Lung (tissue), 12 donors: ENCODE data around the gene ASCC3. TPM values are rescaled to one million over a fixed set of nuclear protein-coding genes. Genes with fewer than 3 reads are reported as not detected.
"Not testable (repeated sequence)": the region's sequence is repeated elsewhere in the genome, so short reads cannot be mapped to it uniquely, and the experiment has no call there.

Source experiments
- ATAC-seq: fragments of 200-7000 bp; cut with Tn5 transposase; one replicate; pipeline ENCODE4 v1.9.1; 2020; ENCODE audit warnings: moderate number of reproducible peaks; ENCODE audit not compliant: insufficient read depth, low FRiP score
- DNase-seq, 3 donors: peaks; one replicate each; pipeline ENCODE4 v3.0.0-alpha.2; 2013 to 2017
- H3K27ac ChIP-seq, 2 donors: one replicate each; pipeline ENCODE4 v1.5.1; 2013; ENCODE audit warnings: mild to moderate bottlenecking in 2 of 2, moderate library complexity in 2 of 2, control low read depth in 1 of 2, inconsistent platforms in 1 of 2, low read depth in 1 of 2, low read length in 1 of 2
- H3K27me3 ChIP-seq, 3 donors: one replicate each; pipeline ENCODE4 v1.5.1; 2013; ENCODE audit warnings: low read length in 2 of 3; ENCODE audit not compliant: control insufficient read depth in 3 of 3, insufficient read depth in 3 of 3
- H3K36me3 ChIP-seq, 4 donors: one replicate each; pipeline ENCODE4 v1.5.1; 2013; ENCODE audit warnings: low read length in 4 of 4, mild to moderate bottlenecking in 1 of 4, moderate library complexity in 1 of 4; ENCODE audit not compliant: control insufficient read depth in 4 of 4, insufficient read depth in 4 of 4
- H3K4me1 ChIP-seq, 5 donors: one replicate each; pipeline ENCODE4 v1.5.1; 2013; ENCODE audit warnings: low read length in 5 of 5, mild to moderate bottlenecking in 2 of 5, moderate library complexity in 1 of 5; ENCODE audit not compliant: control insufficient read depth in 5 of 5, insufficient read depth in 5 of 5
- H3K4me3 ChIP-seq: one replicate; pipeline ENCODE4 v1.5.1; 2013; ENCODE audit warnings: mild to moderate bottlenecking, control low read depth, moderate library complexity
- H3K9ac ChIP-seq, 2 donors: one replicate each; pipeline ENCODE4 v1.5.1; 2013; ENCODE audit warnings: low read length in 2 of 2, control low read depth in 1 of 2; ENCODE audit not compliant: insufficient read depth in 1 of 2
- H3K9me3 ChIP-seq, 4 donors: one replicate each; pipeline ENCODE4 v1.5.1; 2013; ENCODE audit warnings: low read length in 3 of 4, mild to moderate bottlenecking in 1 of 4, moderate library complexity in 1 of 4; ENCODE audit not compliant: control insufficient read depth in 4 of 4, insufficient read depth in 3 of 4
- CTCF ChIP-seq: IDR thresholded peaks from 2 replicates; pipeline ENCODE4 v1.5.1; 2012; ENCODE audit warnings: mild to moderate bottlenecking; ENCODE audit errors: control extremely low read depth, extremely low read depth
- WGBS, 2 donors: extraction: QIAGEN DNeasy Blood & Tissue Kit; methylation state at CpG; one replicate each; pipeline ENCODE4 v1.1.7; 2013; 5-methylcytosine and 5-hydroxymethylcytosine counted together
- polyA plus RNA-seq, 2 donors: library from polyadenylated mRNA; stranded (reverse); fragments of 200-250 nt; gene quantifications; one replicate each; pipeline ENCODE4 v1.2.1, GENCODE V29; 2013
- total RNA-seq, 2 donors: library from RNA; depleted of rRNA in 1 of 2; stranded (reverse); fragments of >200 nt in 1 of 2; gene quantifications; one replicate each; pipeline ENCODE4 v1.2.1, GENCODE V29; 2014 to 2021
- donor health status: control.
- donor health status: control.
- donor health status: Bipolar disorder and iron deficiency.
- donor health status: healthy.
- donor health status: DM: yes; HTN: yes; CAD: no.

Gene ASCC3
- total and polyA plus RNA-seq, 4 donors, result 5.3 to 49.2 (median 22.0) TPM

- no peaks in the 10 kb centered on the region for H3K27me3 ChIP-seq
- H3K4me1 ChIP-seq, result peaks cover 0 to 2% (median 0%) of the 10 kb centered on the region in 5 donors
- ATAC-seq (no peak), DNase-seq (no peak)
- peaks cover 0 to 5% (median 0%) of the 10 kb centered on the region in 4 donors for H3K36me3 ChIP-seq
- WGBS, 2 donors, result 65 to 66% methylated on average over 3 of the region's 3 CpGs
- H3K4me3 ChIP-seq, result no peak overlapping the region
- no peaks in the 10 kb centered on the region for H3K9me3 ChIP-seq
- no peak for TF ChIP-seq CTCF
- no peak overlapping the region for H3K9ac ChIP-seq
- H3K27ac ChIP-seq, result no peak overlapping the region
These were observed 129.5 kb downstream of the ASCC3 start for GRCh38 chr6:100751590-100751989.

GRCh38 chr6:100745419-100746041 lies 135.6 kb downstream of the ASCC3 start:
- no peak for TF ChIP-seq CTCF
- Histone ChIP-seq H3K36me3 (peaks cover 0 to 13% (median 3%) of the 10 kb centered on the region in 4 donors), H3K9me3 (no peaks in the 10 kb centered on the region), H3K9ac (no peak overlapping the region), H3K4me1 (no peaks in the 10 kb centered on the region), H3K27ac (no peak overlapping the region), H3K4me3 (no peak overlapping the region), H3K27me3 (no peaks in the 10 kb centered on the region)
- no peak for ATAC-seq
- WGBS, 2 donors, result 94 to 95% methylated on average over 5 of the region's 5 CpGs
- DNase-seq, result no peak

- Histone ChIP-seq H3K27ac (no peak overlapping the region), H3K27me3 (no peaks in the 10 kb centered on the region), H3K9ac (no peak overlapping the region), H3K4me1 (no peaks in the 10 kb centered on the region), H3K9me3 (peaks cover 0 to 2% (median 0%) of the 10 kb centered on the region in 4 donors), H3K36me3 (peaks cover 0 to 13% (median 1%) of the 10 kb centered on the region in 4 donors), H3K4me3 (no peak overlapping the region)
- TF ChIP-seq CTCF, result no peak
- ATAC-seq (no peak), DNase-seq (no peak)
These were observed 140.7 kb downstream of the ASCC3 start for GRCh38 chr6:100740439-100740838.

GRCh38 chr6:100737720-100738119 lies 143.4 kb downstream of the ASCC3 start:
- not testable (repeated sequence) for H3K27me3 ChIP-seq, DNase-seq, H3K9me3 ChIP-seq, H3K9ac ChIP-seq, H3K4me1 ChIP-seq, ATAC-seq, H3K4me3 ChIP-seq, H3K27ac ChIP-seq, H3K36me3 ChIP-seq
